ENCODE measurements around the gene LEPROT. TPM values are rescaled to one million over a fixed set of nuclear protein-coding genes. Genes with fewer than 3 reads are reported as not detected.

The LEPROT gene
- total RNA-seq, 4 donors from 2014 or later = 18.4 to 91.9 (median 68.6) TPM

DNA sequence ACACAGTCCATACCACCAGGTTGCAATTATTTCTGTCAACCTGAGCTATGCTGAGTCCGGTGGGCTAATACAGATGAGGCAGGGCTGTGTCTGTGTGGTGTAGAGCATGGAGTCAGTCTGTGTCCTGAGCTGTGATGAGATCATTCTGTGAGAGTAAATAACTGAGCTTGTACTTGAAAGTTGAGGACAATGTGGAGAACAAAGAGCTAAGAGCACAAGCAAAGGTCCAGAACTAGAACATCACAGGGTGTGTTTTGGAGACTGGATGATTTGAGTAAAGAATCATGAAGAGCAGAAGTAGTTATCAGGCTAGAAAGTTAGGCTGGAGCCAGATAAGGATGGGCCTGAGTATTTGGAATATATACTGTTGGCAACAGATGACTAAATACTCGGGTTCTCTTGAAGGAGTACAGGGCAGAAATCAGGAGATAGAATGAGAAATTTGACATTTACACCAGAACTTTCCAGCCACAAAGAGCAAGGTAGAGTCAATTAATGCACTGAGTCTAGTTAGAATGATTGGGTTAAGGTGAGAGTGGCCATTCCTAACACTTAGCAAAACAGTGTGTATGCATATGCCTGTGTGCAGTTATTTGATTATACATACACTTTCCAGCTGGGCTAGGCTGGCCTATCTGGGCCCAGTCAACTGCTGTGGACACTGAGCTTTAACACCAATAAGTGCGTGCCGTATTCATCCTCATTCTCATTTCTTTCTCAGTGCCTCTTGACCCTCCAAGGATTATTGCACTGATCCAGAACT, 48.8 kb downstream of the LEPROT start:
- intact Hi-C loops (cut with DNase I; ENCODE audit: low total_unique reads) = no loop called here
- TF ChIP-seq, protein P1, sequence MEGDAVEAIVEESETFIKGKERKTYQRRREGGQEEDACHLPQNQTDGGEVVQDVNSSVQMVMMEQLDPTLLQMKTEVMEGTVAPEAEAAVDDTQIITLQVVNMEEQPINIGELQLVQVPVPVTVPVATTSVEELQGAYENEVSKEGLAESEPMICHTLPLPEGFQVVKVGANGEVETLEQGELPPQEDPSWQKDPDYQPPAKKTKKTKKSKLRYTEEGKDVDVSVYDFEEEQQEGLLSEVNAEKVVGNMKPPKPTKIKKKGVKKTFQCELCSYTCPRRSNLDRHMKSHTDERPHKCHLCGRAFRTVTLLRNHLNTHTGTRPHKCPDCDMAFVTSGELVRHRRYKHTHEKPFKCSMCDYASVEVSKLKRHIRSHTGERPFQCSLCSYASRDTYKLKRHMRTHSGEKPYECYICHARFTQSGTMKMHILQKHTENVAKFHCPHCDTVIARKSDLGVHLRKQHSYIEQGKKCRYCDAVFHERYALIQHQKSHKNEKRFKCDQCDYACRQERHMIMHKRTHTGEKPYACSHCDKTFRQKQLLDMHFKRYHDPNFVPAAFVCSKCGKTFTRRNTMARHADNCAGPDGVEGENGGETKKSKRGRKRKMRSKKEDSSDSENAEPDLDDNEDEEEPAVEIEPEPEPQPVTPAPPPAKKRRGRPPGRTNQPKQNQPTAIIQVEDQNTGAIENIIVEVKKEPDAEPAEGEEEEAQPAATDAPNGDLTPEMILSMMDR (IDR thresholded peaks at IDR 0.05) = no peak
- no peak for TF ChIP-seq POLR2A (IDR thresholded peaks at IDR 0.05)
- Histone ChIP-seq H3K27me3 (no peaks in the 10 kb centered on the region), H3K4me1 (peaks cover 0 to 9% of the 10 kb centered on the region in 2 donors), H3K4me3 (no peak overlapping the region), H3K9me3 (no peaks in the 10 kb centered on the region), H3K27ac (peak overlapping the region; percentile 50 to 55), H3K36me3 (no peaks in the 10 kb centered on the region)
- DNase-seq = no peak

DNA sequence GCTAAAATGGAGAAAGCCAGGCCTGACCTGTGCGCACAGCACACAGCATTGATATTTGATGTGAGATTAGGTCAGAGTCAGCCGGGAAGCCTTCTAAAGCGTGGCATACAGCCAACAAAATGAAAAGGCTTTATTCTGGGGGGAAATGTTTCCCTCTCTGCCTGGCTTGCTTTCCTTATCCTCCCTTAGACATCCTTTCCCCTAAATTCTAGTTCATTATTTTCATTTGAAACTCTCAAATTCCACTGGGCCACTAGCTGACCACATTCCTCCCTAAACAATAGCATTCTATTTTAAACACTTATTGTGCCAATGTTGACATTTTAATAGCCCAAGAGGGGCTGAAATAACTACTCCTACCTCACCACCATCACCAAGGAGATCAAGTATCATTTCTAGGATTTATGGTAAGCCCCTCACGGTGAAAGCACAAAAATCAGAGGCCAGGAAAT, 49.4 kb downstream of the LEPROT start:
- TF ChIP-seq POLR2A (IDR thresholded peaks at IDR 0.05) = no peak
- TF ChIP-seq, protein P1 (IDR thresholded peaks at IDR 0.05) = no peak

GRCh38 chr1:65470766-65471165, 50.3 kb downstream of the LEPROT start:
- Histone ChIP-seq H3K4me1 (peaks cover 0 to 9% of the 10 kb centered on the region in 2 donors), H3K9me3 (no peaks in the 10 kb centered on the region), H3K4me3 (no peak overlapping the region), H3K36me3 (no peaks in the 10 kb centered on the region), H3K27ac (peak overlapping the region; percentile 50 to 55), H3K27me3 (no peaks in the 10 kb centered on the region)
- TF ChIP-seq, protein P1 (IDR thresholded peaks at IDR 0.05) = no peak
- TF ChIP-seq POLR2A (IDR thresholded peaks at IDR 0.05) = no peak
- intact Hi-C loops (cut with DNase I; ENCODE audit: low total_unique reads) = no loop called here
- DNase-seq = no peak

More for the DNA sequence above, 49.4 kb downstream of the LEPROT start:
- intact Hi-C loops (cut with DNase I; ENCODE audit: low total_unique reads) = no loop called here
- Histone ChIP-seq H3K36me3 (no peaks in the 10 kb centered on the region), H3K27me3 (no peaks in the 10 kb centered on the region), H3K4me3 (no peak overlapping the region), H3K27ac (peak overlapping the region; percentile 50 to 55), H3K9me3 (no peaks in the 10 kb centered on the region), H3K4me1 (peaks cover 0 to 9% of the 10 kb centered on the region in 2 donors)
- no peak for DNase-seq

DNA sequence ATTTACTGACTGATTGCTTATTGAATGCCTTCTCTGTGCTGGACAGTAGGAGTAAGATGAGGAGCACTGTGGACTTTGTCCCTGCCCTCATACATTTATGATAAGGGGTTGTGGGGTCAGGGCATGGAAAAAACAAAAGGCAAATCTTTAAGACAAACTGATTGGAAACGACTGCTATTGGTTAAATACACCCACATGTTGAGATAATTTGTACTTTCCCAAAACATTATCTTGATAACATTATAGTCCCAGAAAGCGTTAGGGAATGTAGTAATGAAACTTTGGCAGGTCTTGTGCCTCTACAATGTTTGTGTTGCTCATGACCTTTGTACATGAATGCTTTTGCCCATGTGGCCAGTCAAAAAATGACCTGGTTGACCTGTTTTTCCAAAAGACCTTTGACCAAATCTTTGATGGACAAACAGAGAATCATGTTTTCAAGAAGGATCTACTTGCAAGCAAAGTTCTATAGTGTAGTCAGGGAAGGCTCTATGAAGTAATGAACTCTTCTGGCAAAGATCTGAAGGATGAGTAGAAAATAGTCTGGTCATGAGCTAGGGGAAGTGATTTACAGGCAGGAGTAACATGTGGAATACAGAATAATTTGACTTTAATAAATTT, 50.9 kb downstream of the LEPROT start:
- H3K9me3 ChIP-seq = no peaks in the 10 kb centered on the region
- DNase-seq = no peak
- TF ChIP-seq POLR2A (IDR thresholded peaks at IDR 0.05) = no peak
- TF ChIP-seq, protein P1 (IDR thresholded peaks at IDR 0.05) = no peak
- no peak overlapping the region for H3K4me3 ChIP-seq
- H3K27ac ChIP-seq = peak overlapping the region; percentile 50 to 55
- H3K36me3 ChIP-seq = no peaks in the 10 kb centered on the region
- H3K27me3 ChIP-seq = no peaks in the 10 kb centered on the region
- intact Hi-C loops (cut with DNase I; ENCODE audit: low total_unique reads) = no loop called here
- peaks cover 0 to 9% of the 10 kb centered on the region in 2 donors for H3K4me1 ChIP-seq

DNA sequence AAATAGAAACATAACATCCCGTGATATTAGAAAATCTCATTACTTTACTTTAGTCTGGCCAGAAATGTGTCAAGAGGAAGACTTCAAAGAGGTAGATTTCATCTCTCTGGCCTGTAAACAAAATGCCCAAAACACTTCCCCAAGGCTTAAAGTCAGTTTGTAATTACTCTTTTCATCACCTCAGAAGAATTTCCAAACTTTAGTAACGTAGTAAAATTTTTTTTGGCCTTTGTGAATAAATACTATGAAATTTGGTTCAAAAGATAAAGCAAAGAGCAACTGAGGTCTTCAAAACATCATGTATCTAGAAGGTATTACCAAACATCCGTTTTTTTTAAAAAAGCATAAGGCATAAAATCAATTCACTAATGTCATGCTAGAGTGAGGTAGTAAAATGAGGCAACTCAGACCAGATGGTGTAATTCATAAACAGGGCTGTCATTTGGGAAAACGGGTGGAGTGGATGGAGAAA, 51.4 kb downstream of the LEPROT start:
- intact Hi-C loops (cut with DNase I; ENCODE audit: low total_unique reads) = no loop called here

More for the DNA sequence above, 51.4 kb downstream of the LEPROT start:
- TF ChIP-seq, protein P1 (IDR thresholded peaks at IDR 0.05) = no peak
- TF ChIP-seq POLR2A (IDR thresholded peaks at IDR 0.05) = no peak
- peak overlapping the region; percentile 50 to 55 for H3K27ac ChIP-seq
- no peaks in the 10 kb centered on the region for H3K27me3 ChIP-seq
- no peak overlapping the region for H3K4me3 ChIP-seq
- H3K36me3 ChIP-seq = no peaks in the 10 kb centered on the region
- H3K9me3 ChIP-seq = no peaks in the 10 kb centered on the region
- no peak for DNase-seq
- H3K4me1 ChIP-seq = peaks cover 0 to 9% of the 10 kb centered on the region in 2 donors

Data from uterus (tissue), 4 donors.